IMR-90 (cell line): Measurements from ENCODE around the gene ADGRG6. TPM values are rescaled to one million over a fixed set of nuclear protein-coding genes. Genes with fewer than 3 reads are reported as not detected.

Experiments used
- ATAC-seq: fragments of 200-7000 bp; cut with Tn5 transposase; 2 replicates; pipeline ENCODE4 v1.9.1; 2020; ENCODE audit warnings: low read depth, mild to moderate bottlenecking, moderate library complexity
- BruUV-seq: library from RNA; stranded (reverse); fragments of 400-500 nt; replicated peaks from 2 replicates; lab custom pipeline; 2021; lab: Mats Ljungman, UMichigan
- CTCF ChIA-PET: fragments of 300-600 bp; formaldehyde crosslinking; extraction: SDS; loops from one replicate; lab custom pipeline; 2021; ENCODE audit warnings: antibody characterized with exemption; lab: Yijun Ruan, JAX
- POLR2A ChIA-PET: fragments of 300-600 bp; sonication (Branson Sonifier 250); formaldehyde crosslinking; loops from one replicate; lab custom pipeline; 2022; ENCODE audit warnings: antibody characterized with exemption; ENCODE audit not compliant: unreplicated experiment; lab: Charles Lee
- DNase-seq: peaks from one replicate; pipeline ENCODE4 v3.0.0; 2013
- H2AFZ ChIP-seq: replicated peaks from 2 replicates; pipeline ENCODE3; 2013; ENCODE audit warnings: low read length, mild to moderate bottlenecking; ENCODE audit not compliant: poor library complexity
- H2AK5ac ChIP-seq: 2 replicates; pipeline ENCODE4 v1.6.1; 2013; ENCODE audit warnings: low read depth, low read length, inconsistent platforms
- H2AK9ac ChIP-seq: replicated peaks from 2 replicates; pipeline ENCODE3; 2013; ENCODE audit warnings: mild to moderate bottlenecking, low read depth, low read length, moderate library complexity; ENCODE audit not compliant: poor library complexity
- H2BK120ac ChIP-seq: 2 replicates; pipeline ENCODE4 v1.6.1; 2013; ENCODE audit warnings: low read depth, low read length, inconsistent platforms
- H2BK15ac ChIP-seq: 3 replicates; pipeline ENCODE4 v1.6.1; 2013; ENCODE audit warnings: low read depth, low read length, inconsistent platforms
- H2BK20ac ChIP-seq: 2 replicates; pipeline ENCODE4 v1.6.1; 2013; ENCODE audit warnings: low read depth, mild to moderate bottlenecking, inconsistent platforms, low read length, moderate library complexity
- H2BK5ac ChIP-seq: 2 replicates; pipeline ENCODE4 v1.6.1; 2013; ENCODE audit warnings: mild to moderate bottlenecking, low read depth, low read length, inconsistent platforms; ENCODE audit not compliant: poor library complexity, severe bottlenecking
- H3K14ac ChIP-seq: replicated peaks from 2 replicates; pipeline ENCODE4 v1.6.1; 2013; ENCODE audit warnings: low read depth, low read length, inconsistent platforms
- H3K18ac ChIP-seq: 2 replicates; pipeline ENCODE4 v1.6.1; 2013; ENCODE audit warnings: low read depth, low read length, control low read depth
- H3K23ac ChIP-seq: 2 replicates; pipeline ENCODE4 v1.6.1; 2013; ENCODE audit warnings: low read depth, low read length, inconsistent platforms
- H3K27ac ChIP-seq: 2 replicates; pipeline ENCODE4 v1.5.1; 2013; ENCODE audit warnings: mild to moderate bottlenecking, control low read depth, low read length; ENCODE audit not compliant: insufficient read depth
- H3K27me3 ChIP-seq: 2 replicates; pipeline ENCODE4 v1.6.1; 2013; ENCODE audit warnings: low read length; ENCODE audit not compliant: control insufficient read depth, insufficient read depth
- H3K36me3 ChIP-seq: 2 replicates; pipeline ENCODE4 v1.6.1; 2013; ENCODE audit warnings: low read length, mixed read lengths; ENCODE audit not compliant: control insufficient read depth, insufficient read depth
- H3K4ac ChIP-seq: 2 replicates; pipeline ENCODE4 v1.6.1; 2013; ENCODE audit warnings: low read depth, low read length, inconsistent platforms
- H3K4me1 ChIP-seq: 2 replicates; pipeline ENCODE4 v1.6.1; 2013; ENCODE audit warnings: low read length, mixed read lengths; ENCODE audit not compliant: control insufficient read depth, insufficient read depth
- H3K4me2 ChIP-seq: 2 replicates; pipeline ENCODE4 v1.6.1; 2013; ENCODE audit warnings: low read depth, mild to moderate bottlenecking, control low read depth, low read length, moderate library complexity
- H3K4me3 ChIP-seq: 2 replicates; pipeline ENCODE4 v1.5.1; 2013; ENCODE audit warnings: low read depth, mild to moderate bottlenecking, control low read depth, low read length, moderate library complexity; ENCODE audit not compliant: insufficient read depth
- H3K56ac ChIP-seq: 2 replicates; pipeline ENCODE4 v1.6.1; 2013; ENCODE audit warnings: low read length, inconsistent platforms; ENCODE audit not compliant: insufficient read depth; ENCODE audit errors: extremely low read depth
- H3K79me1 ChIP-seq, 2 experiments: 2 replicates each; pipeline ENCODE4 v1.6.1; 2013; ENCODE audit warnings: low read length in 2 of 2, inconsistent platforms in 1 of 2, low read depth in 1 of 2
- H3K9ac ChIP-seq: 2 replicates; pipeline ENCODE4 v1.6.1; 2013; ENCODE audit warnings: low read depth, low read length, control low read depth
- H3K9me1 ChIP-seq: 2 replicates; pipeline ENCODE4 v1.6.1; 2013; ENCODE audit warnings: low read length, inconsistent platforms; ENCODE audit not compliant: insufficient read depth
- H3K9me3 ChIP-seq: 2 replicates; pipeline ENCODE4 v1.6.1; 2013; ENCODE audit warnings: low read length; ENCODE audit not compliant: control insufficient read depth, insufficient read depth
- H4K20me1 ChIP-seq: 2 replicates; pipeline ENCODE4 v1.6.1; 2013; ENCODE audit warnings: low read length, inconsistent platforms; ENCODE audit not compliant: insufficient read depth
- H4K5ac ChIP-seq: 2 replicates; pipeline ENCODE4 v1.6.1; 2013; ENCODE audit warnings: mild to moderate bottlenecking, low read depth, low read length, control low read depth
- H4K8ac ChIP-seq, 2 experiments: 2 replicates each; pipeline ENCODE4 v1.6.1; 2013; ENCODE audit warnings: low read depth in 2 of 2, low read length in 2 of 2, control low read depth in 1 of 2, inconsistent platforms in 1 of 2
- H4K91ac ChIP-seq: 2 replicates; pipeline ENCODE4 v1.6.1; 2013; ENCODE audit warnings: low read depth, low read length, inconsistent platforms; ENCODE audit not compliant: insufficient read depth
- BHLHE40 ChIP-seq: fragments of 150-350 bp; IDR thresholded peaks from 2 replicates; pipeline ENCODE4 v1.6.1; 2016; ENCODE audit warnings: mild to moderate bottlenecking, low read depth, low read length
- CEBPB ChIP-seq: IDR thresholded peaks from 2 replicates; pipeline ENCODE4 v1.6.1; 2012; ENCODE audit warnings: low read depth, low read length, improper control_type of control experiment
- CHD1 ChIP-seq: IDR thresholded peaks from 2 replicates; pipeline ENCODE4 v1.6.1; 2012; ENCODE audit warnings: low read depth, low read length, improper control_type of control experiment
- CTCF ChIP-seq: conservative IDR thresholded peaks from 2 replicates; pipeline ENCODE4 v1.5.1; 2012; ENCODE audit warnings: mild to moderate bottlenecking, low read depth, low read length, improper control_type of control experiment
- FOS ChIP-seq: fragments of 150-350 bp; IDR thresholded peaks from 2 replicates; pipeline ENCODE4 v1.6.1; 2016; ENCODE audit warnings: low read depth, low read length
- MAFK ChIP-seq: IDR thresholded peaks from 2 replicates; pipeline ENCODE4 v1.6.1; 2012; ENCODE audit warnings: low read depth, low read length, improper control_type of control experiment
- MAZ ChIP-seq: IDR thresholded peaks from 2 replicates; pipeline ENCODE4 v1.6.1; 2012; ENCODE audit warnings: low read depth, mild to moderate bottlenecking, low read length, improper control_type of control experiment, moderate library complexity, borderline replicate concordance
- MXI1 ChIP-seq: IDR thresholded peaks from 2 replicates; pipeline ENCODE4 v1.6.1; 2012; ENCODE audit warnings: low read depth, mild to moderate bottlenecking, low read length, moderate library complexity, borderline replicate concordance
- NFE2L2 ChIP-seq: fragments of 150-350 bp; IDR thresholded peaks from 2 replicates; pipeline ENCODE4 v1.6.1; 2016; ENCODE audit warnings: low read depth, mild to moderate bottlenecking, low read length
- POLR2A ChIP-seq: IDR thresholded peaks from 2 replicates; pipeline ENCODE4 v1.6.1; 2012; ENCODE audit warnings: mild to moderate bottlenecking, low read depth, low read length
- RAD21 ChIP-seq: IDR thresholded peaks from 2 replicates; pipeline ENCODE4 v1.6.1; 2012; ENCODE audit warnings: low read length, improper control_type of control experiment
- RCOR1 ChIP-seq: IDR thresholded peaks from 2 replicates; pipeline ENCODE4 v1.6.1; 2012; ENCODE audit warnings: mild to moderate bottlenecking, low read length, improper control_type of control experiment; ENCODE audit not compliant: insufficient replicate concordance
- RFX5 ChIP-seq: IDR thresholded peaks from 2 replicates; pipeline ENCODE4 v1.8.0; 2012; ENCODE audit warnings: low read depth, mild to moderate bottlenecking, low read length, moderate library complexity
- SMC3 ChIP-seq: fragments of 150-350 bp; IDR thresholded peaks from 2 replicates; pipeline ENCODE4 v1.6.1; 2016; ENCODE audit warnings: low read depth, mild to moderate bottlenecking, antibody characterized with exemption, low read length, moderate library complexity
- USF2 ChIP-seq: fragments of 150-350 bp; IDR thresholded peaks from 2 replicates; pipeline ENCODE4 v1.6.1; 2017; ENCODE audit warnings: mild to moderate bottlenecking, antibody characterized with exemption, low read length, low read depth
- WGBS, 2 experiments: methylation state at CpG; one replicate each; pipeline versions ENCODE4 v1.1.5 to v1.1.7; 2013; ENCODE audit warnings: missing lambda C conversion rate in 2 of 2; ENCODE audit not compliant: insufficient read length in 1 of 2; ENCODE audit errors: extremely low coverage in 2 of 2; 5-methylcytosine and 5-hydroxymethylcytosine counted together
- dilution Hi-C: fragments of 300-500 bp; cut with HindIII; formaldehyde crosslinking; loops from one replicate; pipeline ENCODE4 v1.14.3; 2018; ENCODE audit warnings: low sequenced_read_pairs; ENCODE audit not compliant: unreplicated experiment
- in situ Hi-C: fragments of 300-500 bp; cut with MboI; formaldehyde crosslinking; loops from 3 replicates; pipeline ENCODE4 v1.14.3; 2019; ENCODE audit warnings: low sequenced_read_pairs, inconsistent platforms, mixed read lengths
- intact Hi-C: fragments of 100-400 bp; cut with micrococcal nuclease; formaldehyde crosslinking; loops from 2 replicates; pipeline ENCODE4 v1.10.0; 2022
- polyA plus RNA-seq, 3 experiments: library from polyadenylated mRNA; depleted of rRNA; stranded (reverse); fragments of >200 nt; gene quantifications; 2 replicates each; pipeline ENCODE4 v1.2.3, GENCODE V29; 2012; ENCODE audit warnings: low replicate concordance in 1 of 3
- total RNA-seq: library from RNA; depleted of rRNA; stranded (reverse); fragments of >200 nt; gene quantifications from 2 replicates; pipeline ENCODE4 v1.2.3, GENCODE V29; 2012

The ADGRG6 gene
- total and polyA plus RNA-seq, 2 of the 4 experiments (the other 2 are of a cell fraction), result 10.0 to 20.3 TPM

GRCh38 chr6:142376800-142377496 lies 75.1 kb downstream of the ADGRG6 start:
- no TSS peak for BruUV-seq
- in situ Hi-C loops (no loop called here), intact Hi-C loops (no loop called here), dilution Hi-C loops (no loop called here)
- Histone ChIP-seq H3K4me1 (peaks cover 17% of the 10 kb centered on the region), H3K4me3 (no peak overlapping the region), H3K23ac (peak overlapping the region; percentile 58), H3K18ac (peak overlapping the region; percentile 60), H3K14ac (peak overlapping the region; percentile 33), H2BK5ac (peak overlapping the region; percentile 63), H3K79me1 (peaks cover 11 to 27% of the 10 kb centered on the region in 2 experiments), H4K91ac (peak overlapping the region; percentile 90), H3K56ac (peak overlapping the region; percentile 60), H2AK9ac (peak overlapping the region; percentile 52), H4K8ac (peak overlapping the region; percentile 69 to 73), H2BK120ac (peak overlapping the region; percentile 79), H2AFZ (peak overlapping the region; percentile 73), H3K9me3 (no peaks in the 10 kb centered on the region), H4K5ac (peak overlapping the region; percentile 3), H2AK5ac (peak overlapping the region; percentile 68), H3K27me3 (no peaks in the 10 kb centered on the region), H2BK20ac (peak overlapping the region; percentile 54), H3K27ac (peak overlapping the region; percentile 53; the same call in 1 of the 2 replicates), H3K9ac (no peak overlapping the region), H3K4me2 (no peak overlapping the region), H3K4ac (peak overlapping the region; percentile 76), H2BK15ac (peak overlapping the region; percentile 86; the same call in 2 of the 3 replicates), H4K20me1 (no peaks in the 10 kb centered on the region), H3K9me1 (peaks cover 12% of the 10 kb centered on the region), H3K36me3 (no peaks in the 10 kb centered on the region)
- ATAC-seq (no peak), DNase-seq (peak; percentile 26)
- TF ChIP-seq CEBPB, result no peak
- no peak for TF ChIP-seq MAFK
- TF ChIP-seq RAD21, result no peak
- TF ChIP-seq RCOR1, result no peak
- TF ChIP-seq BHLHE40, result no peak
- TF ChIP-seq NFE2L2, result no peak
- no peak for TF ChIP-seq SMC3
- no peak for TF ChIP-seq CHD1
- TF ChIP-seq MXI1, result no peak
- TF ChIP-seq RFX5, result no peak
- TF ChIP-seq USF2, result no peak
- no peak for TF ChIP-seq CTCF
- no peak for TF ChIP-seq MAZ
- TF ChIP-seq POLR2A, result no peak
- no peak for TF ChIP-seq FOS
- ChIA-PET POLR2A (no interaction called here), CTCF (interaction anchor here (0.9 to 1.4 kb wide), 2 partner anchors 12 to 15 kb away, joined by 3 read pairs; no protein-coding TSS in a partner anchor)
- no CpG with 5 or more reads among the region's 7 CpGs for WGBS, 2 experiments
